OCI-LY7 (cell line): ENCODE data around the gene PRDM12.

Experiments
- EZH2phosphoT487 ChIP-seq: fragments of 200-600 bp; sonication (generic); IDR thresholded peaks from 2 replicates; pipeline ENCODE4 v1.6.1; 2018; ENCODE audit warnings: low read depth, borderline replicate concordance, mild to moderate bottlenecking, mixed run types, antibody characterized with exemption, low read length, moderate library complexity, mixed read lengths
- TF ChIP-seq, protein P1 (sequence below): fragments of 200-600 bp; sonication (generic); conservative IDR thresholded peaks from 2 replicates; pipeline ENCODE4 v1.5.1; 2014; ENCODE audit warnings: mild to moderate bottlenecking, antibody characterized with exemption, low read length, moderate library complexity, mixed read lengths

DNA sequence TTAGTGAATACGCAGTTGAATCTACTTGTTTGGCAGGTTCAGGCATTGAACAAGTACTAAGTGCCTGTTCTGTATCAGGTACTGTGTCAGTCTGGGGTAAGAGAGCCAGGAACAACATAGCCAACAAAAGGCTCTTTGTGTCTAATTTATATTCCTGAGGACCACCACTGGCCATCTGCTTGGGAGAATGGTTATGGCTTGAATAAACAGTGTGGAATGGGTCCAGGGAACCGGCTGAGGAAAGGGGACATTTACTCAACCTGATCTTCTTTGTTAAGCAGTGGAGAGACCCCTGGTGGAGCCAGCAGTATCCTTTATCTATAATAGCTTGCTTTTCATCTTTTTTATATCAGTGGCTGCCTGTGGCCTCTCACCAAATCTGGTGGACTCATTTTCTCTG is 67.7 kb downstream of the PRDM12 start:
- TF ChIP-seq, protein P1, sequence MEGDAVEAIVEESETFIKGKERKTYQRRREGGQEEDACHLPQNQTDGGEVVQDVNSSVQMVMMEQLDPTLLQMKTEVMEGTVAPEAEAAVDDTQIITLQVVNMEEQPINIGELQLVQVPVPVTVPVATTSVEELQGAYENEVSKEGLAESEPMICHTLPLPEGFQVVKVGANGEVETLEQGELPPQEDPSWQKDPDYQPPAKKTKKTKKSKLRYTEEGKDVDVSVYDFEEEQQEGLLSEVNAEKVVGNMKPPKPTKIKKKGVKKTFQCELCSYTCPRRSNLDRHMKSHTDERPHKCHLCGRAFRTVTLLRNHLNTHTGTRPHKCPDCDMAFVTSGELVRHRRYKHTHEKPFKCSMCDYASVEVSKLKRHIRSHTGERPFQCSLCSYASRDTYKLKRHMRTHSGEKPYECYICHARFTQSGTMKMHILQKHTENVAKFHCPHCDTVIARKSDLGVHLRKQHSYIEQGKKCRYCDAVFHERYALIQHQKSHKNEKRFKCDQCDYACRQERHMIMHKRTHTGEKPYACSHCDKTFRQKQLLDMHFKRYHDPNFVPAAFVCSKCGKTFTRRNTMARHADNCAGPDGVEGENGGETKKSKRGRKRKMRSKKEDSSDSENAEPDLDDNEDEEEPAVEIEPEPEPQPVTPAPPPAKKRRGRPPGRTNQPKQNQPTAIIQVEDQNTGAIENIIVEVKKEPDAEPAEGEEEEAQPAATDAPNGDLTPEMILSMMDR = peak; percentile 58
- no peak for TF ChIP-seq EZH2phosphoT487
